Sigmoid colon (tissue), 4 donors: ENCODE results near the gene SMC3.
"Not testable (repeated sequence)": the region's sequence is repeated elsewhere in the genome, so short reads cannot be mapped to it uniquely, and the experiment has no call there.

Experiments
- CTCF ChIP-seq, 4 experiments: fragments of 450-650 bp in 3 of 4; fragments of 200-600 bp in 1 of 4; IDR thresholded peaks; one replicate each; pipeline ENCODE4 v1.5.1; 2016 to 2019; ENCODE audit warnings: antibody characterized with exemption in 4 of 4, mild to moderate bottlenecking in 3 of 4, moderate library complexity in 2 of 4
- POLR2A ChIP-seq, 2 donors: fragments of 450-650 bp; IDR thresholded peaks; one replicate each; pipeline ENCODE4 v1.6.1; 2016; ENCODE audit warnings: antibody characterized with exemption in 2 of 2, mild to moderate bottlenecking in 2 of 2, moderate library complexity in 2 of 2
- POLR2AphosphoS5 ChIP-seq, 4 donors: sonication (generic); formaldehyde crosslinking; IDR thresholded peaks; one replicate each; pipeline ENCODE4 v1.6.1; 2017; ENCODE audit warnings: antibody characterized with exemption in 4 of 4

GRCh38 chr10:110610781-110611180 lies 43.3 kb downstream of the SMC3 start:
- TF ChIP-seq CTCF, POLR2A, POLR2AphosphoS5 (IDR thresholded peaks at IDR 0.05): not testable (repeated sequence)
